HG03432 (cell line): ENCODE measurements around the gene IL23A.
"Not testable (repeated sequence)": the region's sequence is repeated elsewhere in the genome, so short reads cannot be mapped to it uniquely, and the experiment has no call there.

ENCODE experiments used
- ATAC-seq: cut with Tn5 transposase; IDR thresholded peaks from one replicate; pipeline ENCODE4 v1.9.1; 2021; ENCODE audit warnings: mild to moderate bottlenecking, moderate library complexity; ENCODE audit not compliant: unreplicated experiment

IL23A gene

DNA sequence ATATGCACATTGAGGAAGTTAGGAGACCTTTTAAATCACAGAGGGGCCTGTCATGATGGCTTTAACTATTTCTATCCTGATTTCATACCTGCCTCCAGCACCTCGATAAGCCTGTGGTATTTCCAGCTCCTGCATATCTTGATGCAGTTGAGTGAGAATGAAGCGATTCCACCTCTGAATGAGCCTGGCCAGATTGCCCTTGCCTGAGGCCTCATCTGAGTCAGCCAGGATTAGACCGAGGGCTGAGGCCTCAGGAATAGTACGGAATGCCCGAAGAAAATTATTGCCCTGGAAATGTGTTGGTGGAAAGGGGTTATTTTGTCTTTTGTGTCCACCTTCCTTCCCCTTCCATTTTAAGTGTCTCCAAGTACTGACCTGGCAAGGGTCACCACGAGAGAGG is 14.5 kb upstream of the IL23A start:
- no peak for ATAC-seq

DNA sequence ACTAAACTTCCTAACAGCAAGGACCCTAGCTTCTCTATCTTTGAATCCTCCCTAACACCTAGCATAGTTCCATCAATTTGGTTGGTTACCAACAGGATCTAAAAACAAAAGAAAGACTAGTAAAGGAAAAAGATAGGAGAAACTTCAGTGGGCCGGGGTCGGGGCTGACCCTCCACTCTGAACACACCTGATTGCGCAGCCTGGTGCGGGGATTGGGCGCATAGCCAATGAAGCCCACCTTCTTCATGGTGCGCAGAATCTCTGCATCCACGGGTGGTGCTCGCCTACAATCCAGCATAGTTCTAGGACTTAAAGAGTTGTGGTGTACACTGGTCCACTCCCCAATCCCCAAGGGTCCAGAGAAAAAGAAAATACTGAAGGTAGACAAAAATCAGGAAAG is 12.6 kb upstream of the IL23A start:
- no peak for ATAC-seq

DNA sequence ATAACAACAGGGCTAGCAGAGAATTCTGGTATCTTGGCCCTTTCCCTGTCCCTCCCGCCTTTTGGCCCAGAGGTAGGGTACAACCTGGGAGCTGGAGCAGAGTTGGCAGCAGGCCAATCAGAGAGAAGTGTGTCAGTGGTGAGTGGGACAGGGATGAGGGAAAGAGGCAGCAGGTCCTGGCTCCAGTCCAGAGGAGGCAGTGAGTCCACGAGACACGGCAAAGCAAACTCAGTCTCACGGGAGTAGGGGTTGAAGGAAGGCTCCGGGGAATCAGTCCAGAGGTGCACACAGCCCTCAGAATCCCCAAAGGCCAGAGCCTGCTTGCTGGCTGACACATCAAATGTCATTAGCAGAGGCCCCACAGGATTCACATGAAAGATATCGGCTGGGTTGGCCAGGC is 12.2 kb upstream of the IL23A start:
- no peak for ATAC-seq

DNA sequence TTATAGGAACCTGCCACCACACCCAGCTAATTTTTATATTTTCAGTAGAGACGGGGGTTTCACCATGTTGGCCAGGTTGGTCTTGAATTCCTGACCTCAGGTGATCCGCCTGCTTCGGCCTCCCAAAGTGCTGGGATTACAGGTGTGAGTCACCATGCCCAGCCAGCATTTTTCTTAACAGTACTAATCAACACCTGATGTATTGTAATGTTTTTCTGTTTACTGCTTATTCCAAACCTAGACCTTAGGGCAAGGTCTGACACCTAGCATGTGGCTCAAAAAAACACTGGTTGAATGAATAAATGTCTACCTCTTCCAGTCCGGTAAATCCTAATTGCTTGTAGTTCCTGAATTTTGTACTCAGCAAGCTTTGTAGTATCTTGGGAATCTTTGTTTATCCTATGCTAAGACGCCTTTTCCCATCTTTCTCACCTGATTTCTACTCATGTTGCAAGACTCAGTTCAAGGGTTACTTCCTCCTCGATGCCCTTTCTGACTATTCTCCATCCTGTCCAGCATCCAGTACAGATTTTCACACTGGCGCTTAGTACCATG is 7.7 kb upstream of the IL23A start:
- no peak for ATAC-seq

DNA sequence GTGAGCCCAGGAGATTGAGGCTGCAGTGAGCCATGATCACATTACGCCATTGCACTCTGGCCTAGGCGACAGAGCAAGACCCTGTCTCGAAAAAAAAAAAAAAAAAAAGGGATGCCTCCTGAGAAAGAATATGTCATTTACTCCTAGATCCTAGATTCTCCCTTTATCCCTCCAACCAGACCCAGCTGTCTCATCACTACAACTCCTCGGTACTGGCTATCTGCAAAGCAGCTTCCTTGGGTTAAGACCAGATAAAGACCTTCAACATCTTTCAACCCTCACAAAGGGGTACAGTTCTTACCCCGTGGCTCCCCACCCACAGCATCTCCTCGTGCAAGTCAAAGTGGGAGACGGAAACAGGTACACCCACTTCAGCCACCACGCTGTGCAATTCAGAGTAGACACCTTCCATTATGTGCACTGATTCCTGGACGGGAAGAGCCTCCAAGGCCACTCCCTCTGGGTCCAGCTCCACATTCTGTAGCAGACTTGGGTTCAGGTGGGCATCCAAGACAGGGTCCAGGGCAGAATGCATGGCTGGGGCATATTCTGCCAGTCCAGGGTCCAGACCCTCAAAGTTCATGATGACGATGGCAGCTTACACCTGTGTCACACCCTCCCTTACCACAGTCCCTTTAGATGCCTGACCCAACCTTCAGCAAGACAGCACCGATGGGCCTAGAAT is 6.0 kb upstream of the IL23A start:
- ATAC-seq = no peak

DNA sequence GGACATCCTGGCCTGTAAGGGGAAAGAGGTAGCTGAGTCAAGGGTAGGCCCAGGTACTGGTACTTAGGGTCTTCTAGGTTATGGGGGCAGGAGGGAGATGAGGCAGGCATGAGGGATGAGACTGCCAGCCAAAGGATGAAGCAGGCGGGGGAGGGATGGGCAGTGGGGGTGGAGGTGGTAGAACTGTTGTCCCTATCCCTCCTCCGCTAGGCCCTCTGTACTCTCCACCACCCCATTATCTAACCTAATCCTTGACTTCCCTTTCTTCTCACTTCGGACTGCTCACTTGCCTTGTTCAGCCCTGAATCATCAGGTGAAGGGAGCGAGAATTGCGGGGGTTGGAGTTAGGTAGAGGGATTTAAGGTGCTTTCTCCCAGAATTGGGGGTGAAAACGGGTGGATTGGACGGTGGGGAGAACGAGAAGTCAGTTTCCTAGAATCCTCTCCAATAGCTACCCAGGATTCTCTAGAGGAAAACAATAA is 5.4 kb upstream of the IL23A start:
- no peak for ATAC-seq

DNA sequence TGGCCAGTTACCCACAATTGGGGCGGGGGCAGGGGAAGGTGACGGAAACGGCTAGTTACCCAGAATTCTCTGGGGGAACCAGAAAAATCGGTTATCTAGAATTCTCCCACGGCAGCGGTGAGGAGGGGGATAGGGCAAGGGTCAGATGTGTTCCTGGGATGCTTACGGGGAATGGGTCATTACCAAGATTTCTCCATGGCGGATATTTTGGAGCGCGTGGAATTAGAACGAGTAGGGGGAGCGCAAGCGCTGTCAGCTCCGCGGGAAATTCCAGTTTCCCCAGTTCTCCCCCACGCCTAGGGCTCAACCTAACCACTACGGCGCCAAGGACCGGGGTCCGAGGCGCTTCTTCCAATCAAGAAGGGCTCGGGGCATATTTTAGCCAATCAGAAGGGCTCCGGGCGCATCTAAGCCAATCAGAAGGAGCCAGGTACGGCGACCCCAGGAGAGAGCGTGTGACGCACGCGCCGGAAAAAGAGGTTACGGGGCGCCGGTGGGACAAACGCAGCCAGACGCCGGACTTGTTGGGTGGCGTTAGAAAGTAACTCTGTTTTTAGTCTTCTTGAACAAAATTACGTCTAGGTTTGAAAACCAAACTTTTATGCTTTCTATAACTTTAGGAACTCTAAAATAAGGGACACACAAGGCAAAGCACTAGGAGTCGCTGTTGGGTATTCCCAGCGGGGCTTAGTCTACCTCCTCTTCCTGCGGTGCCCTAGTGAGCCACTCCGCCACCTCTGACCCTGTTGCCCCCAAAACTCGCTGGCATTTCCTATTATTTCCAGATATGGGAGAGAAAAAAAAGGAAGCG is 4.8 kb upstream of the IL23A start, which contains the start of gene PAN2:
Gene PAN2 (minus strand): TSS at position 322 of the 811 bp plus-strand sequence. CDS start 906 bp downstream, outside the sequence.
- peak; percentile 94 for ATAC-seq

DNA sequence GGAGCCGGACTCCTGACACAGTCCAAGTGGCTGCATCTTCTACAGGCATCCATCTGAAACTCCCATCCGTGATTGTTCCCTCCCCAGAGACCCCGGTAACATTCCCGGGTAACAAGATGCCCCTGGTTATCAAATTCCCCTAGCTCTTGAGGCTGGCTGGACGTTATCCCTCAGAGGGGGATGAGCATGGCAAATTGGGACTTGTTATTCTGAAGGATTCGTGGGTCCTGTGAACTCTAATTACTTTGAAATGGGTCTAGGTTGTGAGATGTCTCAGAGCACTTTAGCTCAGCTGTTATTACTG is 4.2 kb upstream of the IL23A start:
- no peak for ATAC-seq

DNA sequence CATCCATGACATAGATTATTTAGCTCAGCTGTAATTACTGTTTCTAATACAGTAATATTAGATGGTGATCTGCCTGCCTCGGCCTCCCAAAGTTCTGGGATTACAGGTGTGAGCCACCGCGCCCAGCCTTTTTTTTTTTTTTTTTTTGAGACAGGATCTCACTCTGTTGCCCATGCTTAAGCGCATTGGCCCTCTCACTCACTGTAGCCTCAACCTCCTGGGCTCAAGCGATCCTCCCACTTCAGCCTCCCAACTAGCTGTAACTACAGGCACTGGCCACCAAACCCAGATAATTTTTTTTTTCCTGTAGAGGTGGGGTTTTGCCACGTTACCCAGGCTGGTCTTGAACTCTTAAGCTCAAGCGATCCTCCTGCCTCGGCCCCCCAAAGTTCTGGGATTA is 3.2 kb upstream of the IL23A start:
- not testable (repeated sequence) for ATAC-seq

DNA sequence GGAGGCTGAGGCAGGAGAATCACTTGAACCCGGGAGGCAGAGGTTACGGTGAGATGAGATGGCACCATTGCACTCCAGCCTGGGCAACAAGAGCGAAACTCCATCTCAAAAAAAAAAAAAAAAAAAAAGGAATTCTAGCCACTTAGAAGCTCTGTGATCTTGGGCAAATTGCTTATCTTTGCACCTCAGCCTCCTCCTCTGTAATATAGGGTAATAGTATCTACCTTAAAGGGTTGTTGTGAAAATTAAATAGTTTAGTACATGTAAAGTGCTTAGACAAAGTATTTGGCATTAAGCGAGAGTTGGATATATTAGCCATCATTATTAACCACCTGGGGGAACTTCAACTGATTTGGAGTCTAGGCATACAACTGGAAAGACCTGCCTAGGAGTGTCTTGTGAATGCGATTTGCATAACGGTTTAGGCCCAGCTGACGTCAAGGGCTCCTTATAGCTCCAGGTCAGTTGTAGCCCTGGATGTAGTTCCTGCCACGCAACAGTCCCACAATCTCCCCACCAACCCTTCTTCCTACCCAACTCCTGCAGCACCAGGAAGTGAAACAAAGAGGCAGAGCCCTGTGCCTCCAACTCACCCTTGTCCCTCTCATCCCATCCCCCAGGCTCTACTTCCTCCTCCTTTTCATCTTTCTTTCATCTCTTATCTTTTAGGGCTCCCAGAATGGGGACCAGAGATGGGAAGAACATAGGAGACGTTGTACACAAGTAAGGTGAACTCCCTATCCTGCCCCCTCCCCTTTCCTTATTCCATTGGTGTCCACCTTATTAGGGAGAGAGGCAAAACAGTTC is 2.1 kb upstream of the IL23A start:
- ATAC-seq = no peak

DNA sequence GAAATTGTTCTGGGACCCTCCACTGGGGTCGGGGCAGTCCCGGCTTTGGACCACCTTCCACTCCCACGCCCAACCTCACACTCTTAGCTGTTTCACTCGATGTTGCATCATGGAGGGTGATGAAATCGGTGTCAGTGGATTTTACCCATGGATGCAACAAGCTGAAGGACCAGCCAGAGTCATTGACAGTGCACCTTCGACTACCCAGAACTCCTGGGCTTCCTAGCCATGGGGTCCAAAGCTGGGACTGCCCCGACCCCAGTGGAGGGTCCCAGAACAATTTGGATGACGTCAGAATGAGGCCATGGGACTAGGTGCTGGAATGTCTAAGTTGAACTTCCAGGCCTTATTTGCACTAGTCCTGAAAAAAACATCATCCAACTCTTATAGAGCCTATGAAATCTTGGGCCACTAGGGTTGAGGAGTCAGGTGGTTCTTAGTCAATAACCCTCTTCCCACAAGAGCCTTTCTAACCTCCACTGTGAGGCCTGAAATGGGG is 882 bp upstream of the IL23A start:
- no peak for ATAC-seq

DNA sequence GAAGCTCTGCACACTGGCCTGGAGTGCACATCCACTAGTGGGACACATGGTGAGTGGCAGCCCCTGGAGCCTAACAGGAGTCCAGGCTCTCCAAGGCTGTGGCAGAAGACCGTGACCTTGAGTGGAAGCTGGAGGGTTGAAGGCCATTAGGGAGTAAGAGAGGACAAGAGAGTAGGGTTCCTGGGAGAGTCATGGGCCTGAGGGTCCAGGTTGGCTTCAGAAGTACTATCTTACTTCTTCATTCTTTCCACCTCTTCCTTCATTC is 406 bp downstream of the IL23A start:
- no peak for ATAC-seq

DNA sequence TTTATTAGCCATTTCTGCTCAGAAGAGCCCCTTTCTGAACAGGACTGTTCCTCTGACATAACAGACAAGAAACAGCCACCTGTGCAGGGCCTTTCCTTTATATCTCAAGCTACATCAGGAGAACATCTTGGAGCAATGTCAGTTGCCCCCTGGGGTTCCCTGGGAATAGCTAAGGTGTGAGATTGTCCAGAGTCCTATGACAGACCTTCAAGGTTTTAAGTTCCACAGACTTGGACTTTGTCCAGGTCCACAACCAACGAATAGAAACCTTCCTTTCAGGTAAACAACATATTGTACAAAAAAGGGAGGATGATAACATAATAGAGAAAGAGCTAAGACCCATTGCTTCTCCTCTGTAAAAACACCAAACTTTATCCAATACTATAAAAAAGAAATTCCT is 2.9 kb downstream of the IL23A start:
- ATAC-seq = no peak

DNA sequence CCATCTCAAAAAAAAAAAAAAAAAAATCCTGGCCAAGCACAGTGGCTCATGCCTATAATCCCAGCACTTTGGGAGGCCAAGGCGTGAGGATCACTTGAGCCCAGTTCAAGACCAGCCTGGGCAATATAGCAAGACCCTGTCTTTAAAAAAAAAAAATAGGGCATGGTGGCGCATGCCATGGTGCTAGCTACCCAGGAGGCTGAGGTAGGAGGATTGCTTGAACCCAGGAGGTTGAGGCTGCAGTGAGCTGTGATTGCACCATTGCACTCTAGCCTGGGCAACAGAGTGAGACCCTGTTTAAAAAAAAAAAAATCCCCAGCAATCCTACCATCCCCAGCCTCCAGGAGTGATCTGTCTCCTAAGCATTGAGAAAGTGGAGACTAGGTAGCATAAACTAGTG is 3.6 kb downstream of the IL23A start:
- not testable (repeated sequence) for ATAC-seq

DNA sequence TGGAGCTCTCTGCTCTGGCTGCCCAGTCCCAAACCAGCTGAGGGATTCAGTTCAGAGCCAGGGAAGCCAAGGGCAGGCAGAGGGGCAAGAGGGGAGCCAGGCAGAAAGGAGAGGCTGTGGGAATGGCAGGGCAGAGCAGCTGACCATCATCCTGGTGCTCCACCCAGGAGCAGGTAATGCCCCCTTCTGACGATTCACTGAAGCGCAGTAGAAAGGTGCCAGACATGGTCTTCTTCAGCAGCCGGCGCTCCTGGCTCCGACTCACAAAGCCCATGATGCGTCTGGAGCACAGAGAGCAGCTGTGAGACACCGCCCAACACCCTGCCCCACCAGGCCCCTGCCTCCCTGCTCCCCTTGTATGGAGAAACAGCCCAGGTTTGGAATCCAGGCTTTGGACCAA is 8.0 kb downstream of the IL23A start:
- ATAC-seq = no peak

DNA sequence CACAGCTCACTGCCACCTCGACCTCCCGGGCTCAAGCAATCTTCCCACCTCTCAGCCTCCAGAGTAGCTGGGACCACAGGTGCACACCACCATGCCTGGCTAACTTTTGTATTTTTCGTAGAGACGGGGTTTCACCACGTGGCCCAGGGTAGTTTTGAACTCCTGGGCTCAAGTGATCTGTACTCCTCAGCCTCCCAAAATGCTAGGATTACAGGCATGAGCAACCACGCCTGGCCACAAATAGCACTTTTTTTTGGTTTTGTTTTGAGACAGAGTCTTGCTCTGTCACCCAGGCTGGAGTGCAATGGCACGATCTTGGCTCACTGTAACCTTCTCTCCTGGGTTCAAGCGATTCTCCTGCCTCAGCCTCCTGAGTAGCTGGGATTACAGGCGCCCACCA is 8.6 kb downstream of the IL23A start:
- ATAC-seq = not testable (repeated sequence)

DNA sequence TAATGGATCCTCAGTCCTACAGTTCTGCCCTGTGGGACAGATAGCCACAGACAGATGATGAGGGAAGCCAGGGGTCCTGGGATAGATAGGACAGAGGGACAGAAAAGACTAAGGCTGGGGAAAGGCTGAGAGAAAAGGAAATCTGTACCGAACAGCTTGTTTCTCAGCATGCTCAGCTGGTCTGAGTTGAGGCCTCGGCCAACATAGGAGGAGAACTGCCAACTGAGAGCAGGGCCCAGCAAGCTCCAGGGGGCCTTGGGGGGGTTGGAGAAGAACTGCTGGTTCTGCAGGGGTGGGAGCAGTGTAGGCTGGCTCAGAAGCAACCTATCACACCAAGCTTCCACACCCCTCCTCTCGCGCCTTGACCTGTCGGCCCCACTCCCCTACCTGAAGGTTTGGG is 10.1 kb downstream of the IL23A start:
- ATAC-seq = no peak

DNA sequence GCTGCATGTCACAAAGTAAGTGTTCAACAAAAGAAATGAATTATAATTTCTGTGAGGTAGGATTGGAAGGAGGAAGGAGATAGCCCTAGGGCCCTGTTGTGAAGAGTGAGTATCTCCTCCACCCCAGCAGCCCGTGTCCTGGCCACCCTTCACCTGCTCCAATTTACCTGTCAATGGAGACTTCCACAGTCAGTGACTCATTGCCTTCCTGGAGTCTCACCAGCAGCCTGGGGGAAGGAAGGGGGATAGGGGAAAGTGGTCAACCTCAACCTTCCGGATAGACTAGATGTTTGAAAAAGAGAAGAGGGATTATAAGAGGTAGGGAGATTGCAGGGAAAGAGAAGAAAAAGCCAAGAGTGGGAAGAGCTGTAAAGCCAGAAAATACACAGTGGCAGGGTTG is 12.0 kb downstream of the IL23A start:
- no peak for ATAC-seq

DNA sequence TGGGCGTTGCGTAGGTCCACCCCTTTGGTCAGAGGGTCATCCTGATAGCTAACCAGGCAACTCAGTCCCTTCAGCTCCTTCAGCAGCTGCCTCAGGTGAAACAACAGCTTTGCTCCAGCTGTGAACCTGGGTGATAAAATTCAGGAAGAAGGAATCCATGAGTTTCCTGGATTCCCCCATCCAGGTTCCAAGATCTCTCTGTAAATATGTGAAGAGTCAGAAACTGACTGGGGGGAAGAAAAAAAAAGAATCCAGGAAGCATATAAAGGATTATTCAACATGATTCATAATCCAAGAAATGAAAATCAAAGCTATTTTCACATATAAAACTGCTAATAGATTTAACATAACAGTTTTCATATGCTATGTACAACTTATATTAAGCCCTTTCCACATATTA is 12.6 kb downstream of the IL23A start:
- no peak for ATAC-seq

DNA sequence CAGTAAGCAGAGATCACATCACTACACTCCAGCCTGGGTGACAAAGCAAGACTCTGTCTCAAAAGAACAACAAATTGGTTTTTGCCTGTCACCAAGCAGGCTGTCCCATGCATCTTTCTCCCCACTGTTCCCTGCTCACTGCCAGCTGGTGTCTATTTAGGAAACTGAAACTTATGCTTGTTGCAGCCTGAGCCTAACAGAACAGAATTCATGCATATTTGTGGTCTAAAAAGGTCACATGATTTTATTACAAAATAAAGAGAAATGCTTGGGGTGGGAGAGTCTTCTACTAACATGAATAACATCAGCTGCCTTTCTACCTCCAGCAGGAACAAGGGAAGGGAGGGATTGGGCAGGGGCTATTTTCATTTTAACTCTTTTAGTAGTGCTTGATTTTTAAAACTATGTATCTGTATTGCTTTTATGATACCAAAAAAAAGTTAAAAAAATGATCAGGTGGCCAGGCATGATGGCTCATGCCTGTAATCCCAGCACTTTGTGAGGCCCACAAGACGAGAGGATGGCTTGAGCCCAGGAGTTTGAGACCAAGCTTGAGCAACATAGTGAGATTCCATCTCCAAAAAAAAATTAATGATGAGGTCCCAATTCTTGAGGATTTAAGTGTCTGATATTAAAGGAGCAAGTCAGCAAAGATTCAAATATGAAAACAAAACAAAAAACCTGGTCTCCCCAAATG is 20.3 kb downstream of the IL23A start:
- no peak for ATAC-seq
